Immature natural killer cell (primary cell): ENCODE measurements around the gene SF3B3. TPM values are rescaled to one million over a fixed set of nuclear protein-coding genes. Genes with fewer than 3 reads are reported as not detected.
"Not testable (repeated sequence)": the region's sequence is repeated elsewhere in the genome, so short reads cannot be mapped to it uniquely, and the experiment has no call there.

ENCODE experiments used
- DNase-seq, 3 donors: peaks; one replicate each; pipeline ENCODE4 v3.0.0; 2022; ENCODE audit warnings: mixed read lengths in 1 of 3
- H3K27ac Mint-ChIP-seq, 6 donors: one replicate each; pipeline ENCODE4 v1.8.0; 2020; ENCODE audit warnings: mixed read lengths in 6 of 6, mild to moderate bottlenecking in 5 of 6, inconsistent platforms in 4 of 6, moderate library complexity in 3 of 6
- H3K27me3 Mint-ChIP-seq, 3 donors: one replicate each; pipeline ENCODE4 v1.8.0; 2020 to 2021; ENCODE audit warnings: low read depth in 3 of 3, mild to moderate bottlenecking in 3 of 3, mixed read lengths in 3 of 3, moderate library complexity in 3 of 3, inconsistent platforms in 1 of 3
- H3K36me3 Mint-ChIP-seq, 3 donors: one replicate each; pipeline ENCODE4 v1.8.0; 2020; ENCODE audit warnings: mixed read lengths in 3 of 3, inconsistent platforms in 2 of 3, mild to moderate bottlenecking in 2 of 3
- H3K4me1 Mint-ChIP-seq, 2 donors: one replicate each; pipeline ENCODE4 v1.8.0; 2020; ENCODE audit warnings: inconsistent platforms in 2 of 2, mild to moderate bottlenecking in 2 of 2, mixed read lengths in 2 of 2, moderate library complexity in 1 of 2
- H3K4me3 Mint-ChIP-seq, 5 donors: one replicate each; pipeline ENCODE4 v1.8.0; 2020; ENCODE audit warnings: mild to moderate bottlenecking in 5 of 5, mixed read lengths in 5 of 5, inconsistent platforms in 3 of 5, moderate library complexity in 3 of 5
- H3K9me3 Mint-ChIP-seq, 6 donors: one replicate each; pipeline ENCODE4 v1.8.0; 2020; ENCODE audit warnings: mild to moderate bottlenecking in 6 of 6, mixed read lengths in 6 of 6, inconsistent platforms in 4 of 6, moderate library complexity in 3 of 6
- polyA plus RNA-seq, 3 donors: library from polyadenylated mRNA; unstranded; fragments of 300-500 nt; fragmentation: Illumina TruSeq; gene quantifications; one replicate each; pipeline ENCODE4 v1.2.3, GENCODE V29; 2021

Gene SF3B3
- polyA plus RNA-seq, 3 donors from 2014 or later: 62.7 to 143 (median 65.4) TPM

GRCh38 chr16:70523076-70523742 lies 407 bp upstream of the SF3B3 start, which contains the start of gene COG4:
Gene COG4 (minus strand): TSS chr16:70523554. CDS start chr16:70523543, 11 bp downstream.
- Mint-ChIP-seq H3K36me3 (peaks cover 9 to 13% (median 11%) of the 10 kb centered on the region in 3 donors), H3K27ac (peak within 1 kb of the TSS; percentile 96 to 99 (median 98)), H3K4me3 (peak within 1 kb of the TSS; percentile 96 to 99 (median 97)), H3K9me3 (no peaks in the 10 kb centered on the region), H3K27me3 (peaks cover 10 to 17% (median 15%) of the 10 kb centered on the region in 3 donors), H3K4me1 (peaks cover 57 to 74% of the 10 kb centered on the region in 2 donors)
- peak; percentile 87 to 90 (median 90) for DNase-seq

DNA sequence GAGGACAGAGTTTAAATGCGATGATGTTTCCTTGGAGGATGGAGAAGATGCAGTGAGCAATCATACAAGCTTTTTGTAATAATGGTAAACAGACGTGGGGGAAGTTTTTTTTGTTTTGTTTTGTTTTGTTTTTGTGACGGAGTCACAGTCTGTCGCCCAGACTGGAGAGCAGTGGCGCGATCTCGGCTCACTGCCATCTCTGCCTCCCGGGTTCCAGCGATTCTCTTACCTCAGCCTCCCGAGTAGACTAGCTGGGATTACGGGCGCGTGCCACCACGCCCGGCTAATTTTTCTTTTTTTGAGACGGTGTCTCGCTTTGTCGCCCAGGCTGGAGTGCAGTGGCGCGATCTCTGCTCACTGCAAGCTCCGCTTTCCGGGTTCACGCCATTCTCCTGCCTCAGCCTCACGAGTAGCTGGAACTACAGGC lies 796 bp downstream of the SF3B3 start:
- peak; percentile 49 to 65 (median 56) for DNase-seq
- peak overlapping the region; percentile 96 to 99 (median 98) for H3K27ac Mint-ChIP-seq
- peaks cover 64 to 85% of the 10 kb centered on the region in 2 donors for H3K4me1 Mint-ChIP-seq
- H3K36me3 Mint-ChIP-seq: peaks cover 14 to 19% (median 16%) of the 10 kb centered on the region in 3 donors
- peak overlapping the region; percentile 96 to 99 (median 97) for H3K4me3 Mint-ChIP-seq
- peaks cover 10 to 17% (median 15%) of the 10 kb centered on the region in 3 donors for H3K27me3 Mint-ChIP-seq
- H3K9me3 Mint-ChIP-seq: not testable (repeated sequence)

DNA sequence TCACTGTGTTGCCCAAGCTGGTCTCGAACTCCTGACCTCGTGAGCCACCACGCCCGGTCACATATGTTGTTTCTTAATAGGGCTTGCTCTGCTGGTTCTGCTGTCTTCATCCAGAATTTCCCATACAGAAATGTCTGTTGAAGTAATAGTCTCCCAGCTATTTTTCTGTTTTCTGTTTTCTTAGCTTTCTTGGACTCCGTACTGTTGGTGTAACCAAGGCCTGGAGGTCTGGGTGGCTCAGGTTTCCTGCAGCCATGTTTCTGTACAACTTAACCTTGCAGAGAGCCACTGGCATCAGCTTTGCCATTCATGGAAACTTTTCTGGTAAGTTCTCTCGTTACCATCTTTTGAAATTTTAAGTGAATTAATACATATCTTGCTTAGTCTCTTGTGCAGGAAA lies 2.8 kb downstream of the SF3B3 start:
- H3K36me3 Mint-ChIP-seq: peaks cover 20 to 27% (median 24%) of the 10 kb centered on the region in 3 donors

DNA sequence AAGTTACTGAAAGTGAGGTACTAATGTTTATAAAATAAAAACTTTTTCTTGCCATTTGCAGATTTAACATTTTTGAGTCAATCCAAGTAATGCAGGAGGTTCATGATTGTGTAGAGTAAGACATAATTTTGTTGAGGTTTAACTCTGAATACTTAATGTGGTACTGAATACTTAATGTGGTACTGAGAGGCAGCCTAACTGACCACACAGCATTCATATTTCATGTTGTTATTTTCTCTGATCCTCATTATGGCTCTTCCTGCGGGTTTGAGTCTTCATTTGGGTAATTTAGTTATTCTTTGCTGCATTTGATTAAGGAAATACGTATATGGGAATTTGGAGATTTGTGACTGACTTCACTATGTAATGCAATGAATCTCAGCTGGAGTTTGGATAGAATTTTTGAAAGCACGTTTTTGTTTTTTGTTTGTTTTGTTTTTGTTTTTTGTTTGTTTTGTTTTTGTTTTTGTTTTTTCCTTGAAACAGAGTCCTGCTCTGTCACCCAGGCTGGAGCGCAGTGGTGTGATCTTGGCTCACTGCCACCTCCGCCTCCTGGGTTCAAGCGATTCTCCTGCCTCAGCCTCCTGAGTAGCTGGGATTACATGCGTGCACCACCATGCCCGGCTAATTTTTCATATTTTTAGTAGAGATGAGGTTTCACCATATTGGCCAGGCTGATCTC lies 3.8 kb downstream of the SF3B3 start:
- H3K27me3 Mint-ChIP-seq: peaks cover 10 to 16% (median 15%) of the 10 kb centered on the region in 3 donors
- no peaks in the 10 kb centered on the region for H3K9me3 Mint-ChIP-seq
- peaks cover 20 to 33% (median 30%) of the 10 kb centered on the region in 3 donors for H3K36me3 Mint-ChIP-seq
- DNase-seq: no peak
- peak overlapping the region in 2 of 5 donors; percentile 0 to 80 for H3K4me3 Mint-ChIP-seq
- H3K27ac Mint-ChIP-seq: peak overlapping the region; percentile 22 to 97 (median 56)
- peaks cover 50 to 73% of the 10 kb centered on the region in 2 donors for H3K4me1 Mint-ChIP-seq

More for the DNA sequence above, 2.8 kb downstream of the SF3B3 start:
- Mint-ChIP-seq H3K4me1 (peaks cover 55 to 77% of the 10 kb centered on the region in 2 donors), H3K4me3 (peak overlapping the region; percentile 15 to 80 (median 68)), H3K27ac (peak overlapping the region; percentile 41 to 97 (median 72)), H3K9me3 (no peaks in the 10 kb centered on the region), H3K27me3 (peaks cover 10 to 17% (median 15%) of the 10 kb centered on the region in 3 donors)
- DNase-seq: no peak

DNA sequence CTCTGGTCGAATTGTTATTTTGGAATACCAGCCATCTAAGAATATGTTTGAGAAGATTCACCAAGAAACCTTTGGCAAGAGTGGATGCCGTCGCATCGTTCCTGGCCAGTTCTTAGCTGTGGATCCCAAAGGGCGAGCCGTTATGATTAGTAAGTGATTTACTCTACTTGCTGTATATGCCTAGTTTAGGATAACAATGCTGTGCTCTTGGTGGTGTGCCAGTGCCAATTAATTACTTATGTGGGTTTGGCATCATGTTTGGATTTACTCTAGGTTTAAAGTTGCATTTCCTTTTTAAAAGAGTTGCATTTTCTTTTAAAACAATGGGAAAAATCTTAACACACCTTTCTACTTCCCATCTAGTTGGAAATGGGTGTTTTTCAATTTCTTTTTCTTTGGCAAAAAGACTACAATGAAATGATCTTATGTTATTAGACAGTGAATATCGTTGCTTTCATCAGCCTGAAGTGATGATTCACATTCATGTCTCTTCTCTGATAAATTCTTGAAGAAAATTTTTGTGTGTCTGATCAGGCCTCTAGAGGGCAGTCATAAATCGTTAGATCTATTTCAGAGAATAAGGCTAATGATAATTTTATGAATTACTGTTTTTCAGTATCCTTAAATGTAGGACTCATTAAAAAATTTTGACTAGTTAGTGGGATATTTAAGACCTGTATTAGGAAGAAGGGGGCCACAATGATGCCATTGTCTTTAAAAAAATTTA lies 5.6 kb downstream of the SF3B3 start:
- Mint-ChIP-seq H3K4me3 (peak overlapping the region in 2 of 5 donors; percentile 29 to 45), H3K27me3 (peaks cover 1 to 5% (median 2%) of the 10 kb centered on the region in 3 donors), H3K36me3 (peaks cover 16 to 49% (median 45%) of the 10 kb centered on the region in 3 donors), H3K9me3 (no peaks in the 10 kb centered on the region), H3K27ac (peak overlapping the region in 5 of 6 donors; percentile 17 to 72 (median 63)), H3K4me1 (peaks cover 37 to 70% of the 10 kb centered on the region in 2 donors)
- peak in 1 of 3 donors; percentile 15 for DNase-seq

- not testable (repeated sequence) for DNase-seq, H3K9me3 Mint-ChIP-seq, H3K4me3 Mint-ChIP-seq, H3K27me3 Mint-ChIP-seq, H3K27ac Mint-ChIP-seq
- Mint-ChIP-seq H3K36me3 (peaks cover 15 to 53% (median 48%) of the 10 kb centered on the region in 3 donors), H3K4me1 (peaks cover 33 to 69% of the 10 kb centered on the region in 2 donors)
Measured at GRCh38 chr16:70529954-70530353, 6.3 kb downstream of the SF3B3 start.

DNA sequence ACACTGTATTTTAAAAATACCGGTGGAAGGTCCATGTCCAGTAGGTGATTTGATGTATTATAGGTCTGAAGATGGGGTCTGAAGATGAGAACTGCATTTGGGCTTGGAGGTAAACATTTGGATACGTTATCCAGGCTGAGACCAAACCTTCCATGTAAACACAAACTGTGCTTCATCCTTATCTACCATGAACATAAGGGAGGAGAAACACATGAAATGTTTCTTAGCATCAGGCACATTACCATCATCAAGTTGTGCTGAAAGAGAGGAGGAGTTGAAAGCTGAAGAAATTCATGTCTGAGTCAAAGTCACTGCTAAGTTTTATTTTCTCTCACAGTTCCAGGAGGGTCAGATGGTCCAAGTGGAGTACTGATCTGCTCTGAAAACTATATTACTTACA lies 11.4 kb downstream of the SF3B3 start:
- no peaks in the 10 kb centered on the region for H3K27me3 Mint-ChIP-seq
- H3K4me3 Mint-ChIP-seq: no peak overlapping the region
- no peak for DNase-seq
- peak overlapping the region in 1 of 6 donors; percentile 40 for H3K27ac Mint-ChIP-seq
- peaks cover 10 to 62% (median 54%) of the 10 kb centered on the region in 3 donors for H3K36me3 Mint-ChIP-seq
- peaks cover 5 to 35% of the 10 kb centered on the region in 2 donors for H3K4me1 Mint-ChIP-seq
- H3K9me3 Mint-ChIP-seq: no peaks in the 10 kb centered on the region

- no peak overlapping the region for H3K4me3 Mint-ChIP-seq
- H3K4me1 Mint-ChIP-seq: peaks cover 8 to 38% of the 10 kb centered on the region in 2 donors
- no peaks in the 10 kb centered on the region for H3K27me3 Mint-ChIP-seq
- peak overlapping the region in 1 of 6 donors; percentile 12 for H3K27ac Mint-ChIP-seq
- peaks cover 11 to 58% (median 39%) of the 10 kb centered on the region in 3 donors for H3K36me3 Mint-ChIP-seq
- DNase-seq: no peak
- H3K9me3 Mint-ChIP-seq: no peaks in the 10 kb centered on the region
Measured at GRCh38 chr16:70540994-70541393, 17.4 kb downstream of the SF3B3 start.

DNA sequence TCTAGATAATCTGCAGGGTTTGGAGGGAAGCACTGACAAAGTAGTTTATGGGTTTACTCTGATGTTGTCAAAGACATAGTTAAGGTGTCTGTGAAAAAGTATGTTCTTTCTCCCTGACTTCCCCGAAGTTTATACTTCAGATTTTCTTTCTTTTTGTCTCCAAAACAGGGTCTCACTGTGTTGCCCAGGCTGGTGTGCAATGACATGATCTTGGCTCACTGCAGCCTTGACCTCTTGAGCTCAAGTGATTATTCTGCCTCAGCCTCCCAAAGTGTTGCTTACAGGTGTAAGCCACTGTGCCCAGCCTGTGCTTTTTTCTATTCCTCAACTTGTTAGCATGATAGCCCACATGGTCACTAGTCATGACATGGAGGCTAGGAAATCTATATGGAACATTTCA lies 20.9 kb downstream of the SF3B3 start:
- Mint-ChIP-seq H3K27ac (no peak overlapping the region), H3K36me3 (peaks cover 8 to 56% (median 38%) of the 10 kb centered on the region in 3 donors), H3K4me3 (no peak overlapping the region), H3K27me3 (peaks cover 0 to 1% (median 0%) of the 10 kb centered on the region in 3 donors), H3K9me3 (no peaks in the 10 kb centered on the region), H3K4me1 (peaks cover 6 to 38% of the 10 kb centered on the region in 2 donors)
- DNase-seq: no peak

DNA sequence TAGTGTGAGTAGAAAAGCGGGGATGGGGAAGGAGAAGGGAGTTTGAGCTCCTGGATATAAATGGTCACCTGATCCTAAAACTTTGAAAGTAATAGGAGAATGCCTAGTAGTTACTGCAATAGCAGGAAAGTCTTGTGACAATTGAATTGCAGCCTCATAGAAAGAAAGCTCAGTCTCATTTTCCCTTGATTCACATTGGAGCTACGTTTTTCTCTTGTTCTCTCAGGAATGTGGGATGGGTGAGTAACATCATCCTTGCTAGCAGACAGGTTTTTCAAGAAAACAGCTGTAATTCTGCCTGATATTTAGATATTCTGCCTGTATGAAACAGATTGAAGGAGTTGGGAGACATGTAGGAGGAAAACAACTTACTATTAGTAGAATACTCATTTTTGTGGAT lies 25.3 kb downstream of the SF3B3 start:
- peaks cover 4 to 42% (median 27%) of the 10 kb centered on the region in 3 donors for H3K36me3 Mint-ChIP-seq

GRCh38 chr16:70550082-70550481 lies 26.5 kb downstream of the SF3B3 start:
- Mint-ChIP-seq H3K27ac (peak overlapping the region in 3 of 6 donors; percentile 1 to 76 (median 19)), H3K27me3 (peaks cover 0 to 1% (median 0%) of the 10 kb centered on the region in 3 donors), H3K4me1 (peaks cover 2 to 52% of the 10 kb centered on the region in 2 donors), H3K36me3 (peaks cover 4 to 43% (median 33%) of the 10 kb centered on the region in 3 donors), H3K4me3 (no peak overlapping the region), H3K9me3 (no peaks in the 10 kb centered on the region)
- DNase-seq: no peak

More for the DNA sequence above, 25.3 kb downstream of the SF3B3 start:
- Mint-ChIP-seq H3K27ac (peak overlapping the region in 1 of 6 donors; percentile 4), H3K4me3 (no peak overlapping the region), H3K27me3 (peaks cover 0 to 1% (median 0%) of the 10 kb centered on the region in 3 donors), H3K4me1 (peaks cover 4 to 54% of the 10 kb centered on the region in 2 donors), H3K9me3 (no peaks in the 10 kb centered on the region)
- no peak for DNase-seq

DNA sequence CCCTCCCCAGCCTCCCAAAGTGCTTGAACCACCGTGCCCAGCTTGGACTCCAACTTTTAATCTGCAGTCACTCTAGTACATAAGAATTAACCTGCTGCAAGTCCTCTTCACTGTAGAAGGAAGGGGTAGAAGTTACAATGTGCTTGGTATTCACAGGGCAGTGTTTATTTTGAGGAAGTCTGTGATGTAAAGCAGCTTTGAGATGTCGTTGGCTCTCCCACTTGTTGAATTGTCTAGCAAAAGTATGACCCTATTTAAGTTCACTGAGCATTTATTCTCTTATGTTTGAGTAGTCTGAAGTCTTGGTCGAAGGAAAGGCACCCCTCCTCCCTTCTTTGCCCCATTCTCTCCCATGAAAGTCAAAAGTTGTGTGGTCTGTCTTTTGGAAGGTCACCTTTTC lies 28.2 kb downstream of the SF3B3 start:
- Mint-ChIP-seq H3K36me3 (peaks cover 11 to 50% (median 40%) of the 10 kb centered on the region in 3 donors), H3K27me3 (no peaks in the 10 kb centered on the region), H3K9me3 (no peaks in the 10 kb centered on the region), H3K4me3 (no peak overlapping the region), H3K4me1 (peaks cover 2 to 47% of the 10 kb centered on the region in 2 donors), H3K27ac (peak overlapping the region in 2 of 6 donors; percentile 26 to 39)
- DNase-seq: no peak

DNA sequence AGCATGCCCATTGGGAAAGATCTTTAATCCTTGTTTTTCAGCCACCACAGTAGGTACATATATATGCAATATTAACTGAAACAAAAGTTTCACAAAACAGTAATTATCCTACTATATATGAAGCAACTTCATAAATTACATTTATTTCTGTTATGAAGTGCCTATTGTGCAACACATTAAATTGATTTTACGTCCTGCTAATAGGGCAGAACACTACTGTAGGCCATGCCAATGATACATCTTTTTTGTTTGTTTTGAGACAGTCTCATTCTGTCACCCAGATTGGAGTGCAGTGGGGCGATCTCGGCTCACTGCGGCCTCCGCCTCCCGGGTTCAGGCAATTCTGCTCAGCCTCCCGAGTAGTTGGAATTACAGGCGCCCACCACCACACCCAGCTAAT lies 29.1 kb downstream of the SF3B3 start:
- Mint-ChIP-seq H3K27me3 (no peaks in the 10 kb centered on the region), H3K9me3 (no peaks in the 10 kb centered on the region), H3K27ac (peak overlapping the region in 1 of 6 donors; percentile 7), H3K4me1 (peaks cover 2 to 47% of the 10 kb centered on the region in 2 donors), H3K4me3 (no peak overlapping the region), H3K36me3 (peaks cover 12 to 56% (median 48%) of the 10 kb centered on the region in 3 donors)
- no peak for DNase-seq
